MM.1S (cell line): ENCODE data around the gene SLC35D1.

Source experiments
- DNase-seq: peaks from one replicate; pipeline ENCODE4 v3.0.0-alpha.2; 2015
- H2AFZ ChIP-seq: fragments of 300-600 bp; sonication (generic); 2 replicates; pipeline ENCODE4 v1.6.0; 2016; ENCODE audit warnings: antibody characterized with exemption, low read length
- H3F3A ChIP-seq: fragments of 300-600 bp; sonication (generic); 2 replicates; pipeline ENCODE4 v1.6.1; 2016; ENCODE audit warnings: mild to moderate bottlenecking, antibody characterized with exemption, low read length, moderate library complexity, mixed read lengths; ENCODE audit not compliant: insufficient read depth
- H3K27ac ChIP-seq: fragments of 300-600 bp; sonication (generic); 2 replicates; pipeline ENCODE4 v1.5.1; 2016; ENCODE audit warnings: mild to moderate bottlenecking, low read length
- H3K27me3 ChIP-seq: fragments of 300-600 bp; sonication (generic); replicated peaks from 2 replicates; pipeline ENCODE4 v1.6.0; 2016; ENCODE audit warnings: low read length; ENCODE audit not compliant: insufficient read depth
- H3K36me3 ChIP-seq: fragments of 300-600 bp; sonication (generic); replicated peaks from 2 replicates; pipeline ENCODE4 v1.6.1; 2016; ENCODE audit warnings: mild to moderate bottlenecking, low read length, mixed read lengths; ENCODE audit not compliant: insufficient read depth
- H3K4me1 ChIP-seq: fragments of 300-600 bp; sonication (generic); 2 replicates; pipeline ENCODE4 v1.6.1; 2016; ENCODE audit warnings: low read length, mixed read lengths
- H3K4me2 ChIP-seq: fragments of 300-600 bp; sonication (generic); 2 replicates; pipeline ENCODE4 v1.6.0; 2016; ENCODE audit warnings: low read depth, low read length
- H3K4me3 ChIP-seq: fragments of 300-600 bp; sonication (generic); 2 replicates; pipeline ENCODE4 v1.5.1; 2016; ENCODE audit warnings: low read length, mixed read lengths
- H3K79me2 ChIP-seq: fragments of 300-600 bp; sonication (generic); 2 replicates; pipeline ENCODE4 v1.6.1; 2016; ENCODE audit warnings: mixed run types, low read length, mixed read lengths
- H3K9ac ChIP-seq: fragments of 300-600 bp; sonication (generic); 2 replicates; pipeline ENCODE4 v1.6.1; 2016; ENCODE audit warnings: low read length, mixed read lengths
- H3K9me2 ChIP-seq: fragments of 300-600 bp; sonication (generic); replicated peaks from 2 replicates; pipeline ENCODE4 v1.6.1; 2016; ENCODE audit warnings: mild to moderate bottlenecking, low read length, mixed read lengths; ENCODE audit not compliant: insufficient read depth
- H3K9me3 ChIP-seq: fragments of 300-600 bp; sonication (generic); replicated peaks from 2 replicates; pipeline ENCODE4 v1.6.1; 2016; ENCODE audit warnings: mild to moderate bottlenecking, low read length, mixed read lengths; ENCODE audit not compliant: insufficient read depth
- H4K20me1 ChIP-seq: fragments of 300-600 bp; sonication (generic); 2 replicates; pipeline ENCODE4 v1.6.1; 2016; ENCODE audit warnings: mild to moderate bottlenecking, low read length, moderate library complexity, mixed read lengths; ENCODE audit not compliant: insufficient read depth
- CTCF ChIP-seq: fragments of 300-600 bp; sonication (generic); IDR thresholded peaks from 2 replicates; pipeline ENCODE4 v1.5.1; 2016; ENCODE audit warnings: antibody characterized with exemption, low read length, mixed read lengths
- EZH2 ChIP-seq: fragments of 300-600 bp; sonication (generic); optimal IDR thresholded peaks from 2 replicates; pipeline ENCODE3; 2017; ENCODE audit warnings: low read depth, mild to moderate bottlenecking, antibody characterized with exemption, low read length, mixed read lengths
- EZH2phosphoT487 ChIP-seq: fragments of 300-600 bp; sonication (generic); IDR thresholded peaks from 2 replicates; pipeline ENCODE4 v1.6.1; 2018; ENCODE audit warnings: antibody characterized with exemption, low read length

SLC35D1 gene

DNA sequence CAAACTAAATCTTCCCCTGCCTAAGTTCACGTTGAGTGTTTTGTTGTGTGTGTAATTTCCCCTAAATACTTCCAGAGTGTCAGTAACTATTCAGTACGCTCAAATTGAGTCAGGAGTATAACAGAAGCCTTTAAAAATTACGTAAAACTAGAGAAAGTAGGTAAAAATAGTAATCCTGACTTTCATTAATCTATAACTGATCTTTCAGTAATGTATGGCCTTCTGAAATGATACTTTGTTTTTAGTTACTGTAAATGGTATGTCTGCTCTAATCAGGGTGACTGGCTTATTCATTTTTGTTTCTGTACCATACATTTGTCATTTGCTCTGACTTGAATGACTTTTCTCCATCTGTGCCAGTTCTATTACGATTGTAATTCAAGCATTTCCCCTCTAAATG, 99.7 kb downstream of the SLC35D1 start:
- peaks cover 10% of the 10 kb centered on the region; the same call in 1 of the 2 replicates for H3K36me3 ChIP-seq

DNA sequence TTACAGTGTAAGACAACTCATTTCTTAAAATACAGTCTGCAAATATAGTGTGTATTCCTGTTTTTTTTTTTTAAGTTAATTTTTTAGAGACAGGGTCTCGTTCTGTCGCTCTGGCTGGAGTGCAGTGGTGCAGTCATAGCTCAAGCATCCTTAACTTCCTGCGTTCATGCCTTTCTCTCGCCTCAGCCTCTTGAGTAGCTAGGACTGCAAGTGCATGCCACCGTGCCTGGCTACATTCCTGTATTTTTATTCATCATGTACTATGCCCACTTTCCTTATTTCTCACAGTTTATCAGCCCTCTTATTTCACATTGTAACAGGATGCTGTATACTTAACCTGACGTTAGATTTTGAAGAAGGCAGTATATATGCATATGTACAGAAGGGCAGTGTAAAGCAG, 102.4 kb downstream of the SLC35D1 start:
- peaks cover 89% of the 10 kb centered on the region for H3K79me2 ChIP-seq
- no peak for DNase-seq
- H3K4me2 ChIP-seq = no peak overlapping the region
- H3K27me3 ChIP-seq = no peaks in the 10 kb centered on the region
- TF ChIP-seq EZH2 = no peak
- no peak for TF ChIP-seq EZH2phosphoT487
- no peak for TF ChIP-seq CTCF
- H3K36me3 ChIP-seq = peaks cover 12% of the 10 kb centered on the region; the same call in 1 of the 2 replicates
- H3K4me3 ChIP-seq = no peak overlapping the region
- H3K9me2 ChIP-seq = no peaks in the 10 kb centered on the region
- H4K20me1 ChIP-seq = no peaks in the 10 kb centered on the region; the same call in 1 of the 2 replicates
- no peak overlapping the region for H3K27ac ChIP-seq
- H3K9ac ChIP-seq = no peak overlapping the region
- H3K9me3 ChIP-seq = no peaks in the 10 kb centered on the region
- no peaks in the 10 kb centered on the region for H3K4me1 ChIP-seq
- H3F3A ChIP-seq = no peaks in the 10 kb centered on the region
- no peak overlapping the region for H2AFZ ChIP-seq

More for the DNA sequence above, 99.7 kb downstream of the SLC35D1 start:
- H3F3A ChIP-seq = no peaks in the 10 kb centered on the region
- no peaks in the 10 kb centered on the region for H3K4me1 ChIP-seq
- H3K9me2 ChIP-seq = no peaks in the 10 kb centered on the region
- H2AFZ ChIP-seq = no peak overlapping the region
- H3K79me2 ChIP-seq = peaks cover 85% of the 10 kb centered on the region
- H3K27ac ChIP-seq = no peak overlapping the region
- TF ChIP-seq CTCF (no peak), EZH2phosphoT487 (no peak), EZH2 (no peak)
- no peak overlapping the region for H3K4me2 ChIP-seq
- no peak overlapping the region for H3K4me3 ChIP-seq
- no peaks in the 10 kb centered on the region for H4K20me1 ChIP-seq
- no peaks in the 10 kb centered on the region for H3K9me3 ChIP-seq
- H3K9ac ChIP-seq = no peak overlapping the region
- H3K27me3 ChIP-seq = no peaks in the 10 kb centered on the region
- no peak for DNase-seq
